Stimulated activated CD4-positive, alpha-beta T cell treated with anti-CD3 and anti-CD28 coated beads, Interleukin-4, amount 100 ng/mL, for 48 hours (primary cell): ENCODE measurements around the gene ZNF484.
A peak's percentile ranks its signal among the peaks of the same experiment; 100 is the strongest.
"Not testable (repeated sequence)": the region's sequence is repeated elsewhere in the genome, so short reads cannot be mapped to it uniquely, and the experiment has no call there.

Source experiments
- DNase-seq, 2 donors: peaks; one replicate each; pipeline ENCODE4 v3.0.0-alpha.2; 2020; ENCODE audit warnings: low read depth in 2 of 2

The ZNF484 gene

DNA sequence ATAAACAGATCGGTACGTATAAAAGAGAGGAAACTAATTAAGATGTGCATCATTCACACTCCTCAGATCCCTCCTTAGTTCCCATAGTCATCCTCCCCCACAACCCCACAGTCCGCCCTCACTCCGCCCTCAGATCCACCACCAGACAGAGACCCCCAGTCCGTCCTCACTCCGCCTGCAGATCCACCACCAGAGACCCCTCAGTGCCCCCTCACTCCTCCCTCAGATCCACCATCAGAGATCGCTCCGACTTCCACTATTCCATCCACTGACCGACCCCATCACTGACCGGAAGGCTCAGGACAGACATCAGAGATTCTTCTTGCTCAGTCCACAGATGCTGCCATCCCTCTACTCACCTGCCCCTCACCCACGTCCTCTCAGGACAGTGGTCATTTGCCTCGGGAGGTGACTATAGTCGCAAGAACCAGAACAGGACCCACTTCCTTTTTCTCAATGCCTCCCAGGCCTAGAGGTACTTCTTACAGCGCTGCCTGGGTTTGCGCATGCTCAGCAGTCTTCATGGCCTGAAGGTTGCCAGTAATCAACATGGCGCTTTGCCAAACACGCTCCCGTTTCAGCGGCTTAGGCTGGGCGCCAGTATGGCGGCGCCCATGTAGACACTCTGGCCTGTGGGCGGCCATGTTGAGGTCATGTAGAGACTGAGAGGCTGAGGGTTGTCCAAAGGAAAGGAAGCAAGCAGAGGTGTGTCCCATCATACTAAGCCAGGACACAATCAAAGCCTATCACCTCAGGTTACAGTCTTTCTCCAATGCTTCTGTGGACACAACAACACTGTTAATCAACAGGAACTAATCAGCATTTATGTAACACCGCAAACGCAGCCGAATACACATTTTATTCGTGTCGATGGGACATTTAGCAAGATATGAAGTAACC lies at the start of gene ZNF484:
ZNF484 (minus strand) TSS at position 508 of the 900 bp plus-strand sequence. CDS start 3,009 bp downstream, outside the sequence.
- DNase-seq = peak; percentile 93 to 97

DNA sequence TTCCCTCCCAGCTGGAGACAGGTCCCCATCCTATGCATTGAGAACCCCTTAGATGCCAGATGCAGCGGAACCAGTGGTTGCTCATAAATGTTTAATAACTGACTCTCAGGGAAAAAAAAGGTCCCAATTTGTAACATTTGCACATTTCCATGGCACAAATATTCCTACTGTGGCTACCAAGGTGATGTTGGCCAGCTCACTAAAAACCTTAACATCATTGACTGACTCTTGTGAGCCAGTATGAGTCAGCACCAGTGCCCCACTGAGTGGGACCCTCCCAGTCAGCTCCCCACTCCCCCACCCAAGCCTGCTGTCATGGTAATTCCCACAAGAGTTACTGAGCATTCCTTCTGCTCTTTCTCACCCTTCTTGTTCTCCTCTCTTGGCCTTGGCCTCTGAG lies 42.6 kb upstream of the ZNF484 start:
- DNase-seq = no peak

DNA sequence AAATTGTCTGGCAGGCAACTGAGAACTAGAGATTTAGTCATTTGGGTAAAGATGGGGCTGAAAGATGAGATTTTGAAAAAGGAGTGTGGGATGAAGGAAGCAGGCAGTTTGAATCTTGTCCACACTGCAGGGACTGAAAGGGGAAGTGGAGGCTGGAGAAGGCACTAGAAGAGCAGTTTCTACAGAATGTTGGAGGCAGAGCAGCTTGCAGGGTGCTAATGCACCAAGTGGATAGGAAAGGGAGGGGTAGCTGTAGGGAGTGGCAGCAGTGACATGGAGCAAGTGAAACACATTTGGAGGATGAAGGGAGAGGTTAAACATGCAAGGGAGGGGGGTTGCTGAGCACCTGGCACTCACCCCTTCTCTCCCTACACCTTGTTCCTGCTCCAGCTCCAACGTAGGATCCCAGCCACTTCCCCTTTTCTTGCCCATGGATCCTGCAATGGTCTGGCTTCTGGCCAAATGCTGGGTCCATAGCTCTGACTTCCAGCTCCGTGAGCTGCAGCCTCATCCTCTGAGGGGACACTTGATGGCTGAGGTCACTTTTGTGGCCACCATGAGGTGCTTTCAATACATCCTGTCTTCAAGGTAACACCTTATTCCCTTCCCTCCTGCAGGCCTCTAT lies 39.5 kb upstream of the ZNF484 start:
- no peak for DNase-seq

DNA sequence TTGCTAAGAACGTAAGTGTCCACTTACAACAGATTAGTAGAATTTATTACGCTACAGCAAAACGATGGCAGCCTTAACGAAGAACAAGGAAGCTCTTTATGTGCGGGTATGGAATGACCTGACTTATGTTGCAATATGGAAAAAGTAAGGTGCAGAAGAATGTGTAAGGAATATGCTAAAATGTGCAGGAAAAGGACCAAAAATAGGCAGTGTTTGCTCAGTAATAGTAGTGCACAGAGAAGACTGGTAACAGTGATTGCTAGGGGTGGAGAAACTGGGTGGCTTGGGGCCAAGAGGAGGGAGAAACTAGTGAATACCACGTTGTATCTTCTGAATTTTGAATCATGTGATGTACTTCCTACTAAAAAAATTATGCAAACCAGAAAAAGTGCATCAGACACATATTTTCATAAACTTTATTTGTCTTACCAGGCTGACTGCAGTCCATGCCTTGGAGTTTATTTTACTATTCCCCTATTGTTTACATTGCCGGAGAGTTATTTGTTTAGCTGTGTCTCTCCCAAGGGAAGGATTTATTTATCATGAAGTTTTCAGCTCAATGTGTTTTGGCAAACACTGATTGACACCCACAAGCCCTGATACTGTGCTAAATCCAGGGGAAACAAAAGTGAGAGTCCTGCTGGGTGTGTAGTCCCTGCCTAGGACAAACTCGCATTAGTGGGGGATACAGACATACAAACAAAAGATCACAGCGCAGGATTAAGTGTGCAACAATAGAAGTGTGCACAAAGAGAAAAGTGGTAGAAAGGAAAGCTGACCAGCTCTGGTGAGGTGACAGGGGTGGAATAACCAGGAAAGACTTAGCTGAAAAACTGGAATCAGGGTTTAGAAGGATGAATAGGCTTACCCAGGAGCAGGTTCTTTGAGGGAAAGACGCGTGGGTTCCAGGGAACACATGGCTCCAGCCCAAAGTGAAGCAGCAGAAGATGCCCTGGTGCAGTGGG lies 34.0 kb upstream of the ZNF484 start:
- DNase-seq = no peak

DNA sequence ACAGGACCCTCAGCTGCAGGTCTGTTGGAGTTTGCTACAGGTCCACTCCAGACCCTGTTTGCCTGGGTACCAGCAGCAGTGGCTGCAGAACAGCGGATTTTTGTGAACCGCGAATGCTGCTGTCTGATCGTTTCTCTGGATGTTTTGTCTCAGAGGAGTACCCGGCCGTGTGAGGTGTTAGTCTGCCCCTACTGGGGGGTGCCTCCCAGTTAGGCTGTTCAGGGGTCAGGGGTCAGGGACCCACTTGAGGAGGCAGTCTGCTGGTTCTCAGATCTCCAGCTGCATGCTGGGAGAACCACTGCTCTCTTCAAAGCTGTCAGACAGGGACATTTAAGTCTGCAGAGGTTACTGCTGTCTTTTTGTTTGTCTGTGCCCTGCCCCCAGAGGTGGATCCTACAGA lies 27.3 kb upstream of the ZNF484 start:
- not testable (repeated sequence) for DNase-seq

DNA sequence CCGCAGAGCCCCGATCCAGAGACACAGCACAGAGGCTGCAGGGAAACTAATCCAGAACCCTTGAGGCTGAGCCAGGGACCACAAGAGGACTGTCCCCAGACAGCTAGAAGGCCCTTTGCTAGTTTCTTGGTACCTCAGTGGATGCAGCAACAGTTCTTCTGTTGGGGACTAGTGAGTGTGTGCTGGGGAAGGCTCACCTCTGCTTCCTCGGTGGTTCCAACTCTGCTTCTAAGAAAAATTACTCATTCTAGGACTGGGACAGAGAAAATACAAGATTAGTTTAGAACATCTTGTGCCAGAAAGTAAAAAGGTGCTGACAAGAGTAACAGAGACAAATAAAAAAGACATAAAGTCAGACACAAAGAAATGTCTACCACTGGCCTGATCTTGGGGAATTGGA lies 19.5 kb upstream of the ZNF484 start:
- DNase-seq = no peak

DNA sequence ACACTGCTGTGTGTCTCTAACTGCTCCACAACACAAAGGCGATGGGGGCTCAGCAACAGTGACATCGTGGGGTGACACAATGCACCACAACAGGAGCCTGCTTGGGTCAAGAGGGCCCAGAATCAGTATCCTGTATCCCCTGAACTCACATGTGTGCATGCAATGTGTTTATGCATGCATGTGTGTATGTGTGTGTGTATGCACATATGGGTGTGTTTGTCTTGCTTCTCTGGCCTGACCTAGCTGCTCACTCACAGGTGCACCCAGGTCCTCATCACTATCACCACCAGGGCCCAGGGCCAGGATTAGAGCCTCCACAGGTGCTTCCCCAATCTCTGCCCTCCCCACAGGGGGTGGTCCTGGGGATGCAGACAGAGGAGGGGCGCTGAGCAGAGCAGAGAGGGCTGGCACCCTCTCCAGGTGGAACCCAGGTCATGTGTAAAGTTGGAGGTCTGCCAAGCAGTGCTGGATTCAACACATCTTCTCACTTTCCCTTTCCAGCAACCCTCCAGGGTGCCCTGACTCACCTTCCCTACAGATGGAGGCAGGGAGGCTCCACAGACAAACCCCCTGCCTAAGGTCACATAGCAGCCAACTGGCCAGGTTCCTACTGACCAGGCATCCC lies 18.1 kb upstream of the ZNF484 start:
- DNase-seq = no peak

DNA sequence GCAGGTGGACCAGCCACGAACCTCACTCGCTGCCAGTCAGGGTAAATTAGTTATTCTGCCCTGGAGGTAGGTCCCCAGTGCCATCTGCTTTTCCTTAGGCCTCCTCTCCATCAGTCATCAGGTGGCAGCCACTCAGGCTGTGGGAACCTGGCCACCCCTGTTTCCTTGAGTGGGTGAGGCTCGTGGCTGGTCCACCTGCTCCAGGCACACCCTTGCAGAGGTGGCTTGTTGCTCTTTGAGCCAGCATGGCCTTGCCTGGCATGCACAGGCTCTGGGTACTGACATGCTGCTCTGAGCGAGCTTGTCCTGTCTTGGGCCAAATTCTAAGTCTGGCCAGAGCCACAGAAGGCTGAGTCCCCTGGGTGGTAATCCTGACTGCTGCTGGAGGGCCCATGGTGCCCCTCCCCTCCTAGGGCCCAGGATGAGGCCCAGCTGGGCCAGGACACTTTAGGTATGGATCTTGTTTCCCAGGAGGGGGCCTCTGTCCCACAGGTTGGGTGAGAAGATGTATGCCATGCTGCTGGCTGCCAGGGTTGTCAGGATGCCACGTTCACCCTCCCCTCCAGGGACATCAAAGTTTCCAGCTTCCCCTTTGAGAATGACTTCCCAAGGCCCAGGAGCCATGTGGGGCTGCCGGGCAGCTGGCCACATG lies 17.0 kb upstream of the ZNF484 start:
- DNase-seq = no peak

DNA sequence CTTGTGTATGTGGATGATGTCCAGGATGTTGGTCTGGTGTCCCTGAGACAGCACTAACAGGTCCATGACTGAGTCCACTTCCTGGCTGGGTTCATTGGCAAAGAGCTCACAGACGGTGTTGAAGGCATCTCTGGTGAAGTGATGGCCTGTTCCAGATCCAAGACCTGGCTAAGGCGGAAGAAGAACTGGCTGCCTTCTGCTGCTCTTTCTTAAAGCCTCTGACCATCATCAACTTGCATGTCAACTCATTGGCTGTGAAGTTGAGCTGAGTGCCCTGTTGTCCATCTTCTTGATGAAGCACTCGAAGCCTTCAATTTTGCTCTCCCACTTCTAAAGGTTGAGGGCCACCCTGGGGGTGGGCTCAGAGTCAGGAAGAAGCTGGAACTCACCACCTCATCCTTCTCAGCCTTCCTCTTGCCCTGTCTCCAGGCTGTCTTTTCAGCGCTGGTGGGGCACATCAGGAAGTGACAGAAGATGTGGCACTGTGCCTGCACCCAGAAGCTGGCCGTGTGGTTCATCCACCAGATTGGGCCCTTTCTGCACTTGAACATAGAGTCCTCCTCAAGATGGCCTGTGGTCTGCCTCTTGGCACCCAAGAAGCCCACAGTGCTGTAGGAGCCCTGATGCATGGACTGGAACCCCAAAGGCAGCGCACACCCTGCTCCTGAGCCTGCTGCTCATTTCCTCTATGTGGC lies 16.2 kb upstream of the ZNF484 start:
- DNase-seq = not testable (repeated sequence)

DNA sequence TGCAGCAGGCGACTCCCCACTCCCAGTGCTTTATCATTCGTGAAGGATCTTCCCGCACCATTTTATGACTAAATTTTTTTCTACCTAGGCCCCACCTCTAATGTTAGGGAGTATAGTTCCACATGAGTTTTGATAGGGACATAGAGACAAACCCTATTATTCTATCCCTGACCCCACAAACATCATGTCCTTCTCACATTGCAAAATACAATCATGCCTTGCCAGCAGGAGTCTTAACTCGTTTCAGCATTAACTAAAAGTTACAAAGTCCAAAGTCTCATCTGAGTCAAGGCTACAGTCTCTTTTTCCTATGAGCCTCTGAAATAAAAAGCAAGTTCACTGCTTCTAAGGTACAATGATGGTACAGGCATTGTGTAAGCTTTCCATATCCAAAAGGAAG lies 14.4 kb upstream of the ZNF484 start:
- DNase-seq = not testable (repeated sequence)

DNA sequence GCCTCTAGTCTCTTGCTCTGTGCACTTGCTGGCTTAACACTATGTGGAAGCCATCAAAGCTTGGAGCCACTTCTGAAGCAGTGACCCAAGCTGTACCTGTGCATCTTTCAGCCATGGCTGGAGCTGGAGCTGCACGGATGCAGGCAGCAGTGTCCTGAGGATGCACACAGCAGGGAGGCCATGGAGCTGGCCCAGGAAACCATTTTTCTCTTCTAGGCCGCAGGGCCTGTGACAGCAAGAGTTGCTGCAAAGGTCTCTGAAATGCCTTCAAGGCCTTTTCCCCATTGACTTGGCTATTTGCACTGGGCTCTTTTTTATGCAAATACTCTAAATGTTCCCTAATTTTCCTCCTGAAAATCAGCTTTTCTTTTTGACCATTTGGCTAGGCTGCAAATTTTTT lies 12.9 kb upstream of the ZNF484 start:
- no peak for DNase-seq

DNA sequence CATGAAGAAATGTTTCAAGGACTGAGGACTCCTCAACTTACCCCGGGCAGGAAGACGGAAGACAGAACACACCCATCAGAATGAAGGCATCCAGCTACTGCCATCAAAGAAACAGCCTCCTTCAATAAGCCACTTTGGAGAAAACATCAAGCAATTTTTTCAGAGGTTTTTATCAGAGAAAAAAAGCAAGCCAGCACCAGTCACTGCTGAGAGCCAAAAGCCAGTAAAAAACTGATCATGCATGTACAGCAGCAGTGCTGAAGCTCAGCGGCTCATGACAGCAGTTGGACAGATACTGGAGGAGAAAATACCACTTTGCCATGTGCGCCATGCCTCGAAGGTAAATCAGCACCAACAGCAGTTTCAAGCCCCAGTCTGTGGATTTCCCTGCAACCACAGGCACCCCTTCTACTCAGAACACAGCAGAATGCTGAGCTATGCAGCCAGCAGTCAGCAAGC lies 10.1 kb upstream of the ZNF484 start:
- no peak for DNase-seq

DNA sequence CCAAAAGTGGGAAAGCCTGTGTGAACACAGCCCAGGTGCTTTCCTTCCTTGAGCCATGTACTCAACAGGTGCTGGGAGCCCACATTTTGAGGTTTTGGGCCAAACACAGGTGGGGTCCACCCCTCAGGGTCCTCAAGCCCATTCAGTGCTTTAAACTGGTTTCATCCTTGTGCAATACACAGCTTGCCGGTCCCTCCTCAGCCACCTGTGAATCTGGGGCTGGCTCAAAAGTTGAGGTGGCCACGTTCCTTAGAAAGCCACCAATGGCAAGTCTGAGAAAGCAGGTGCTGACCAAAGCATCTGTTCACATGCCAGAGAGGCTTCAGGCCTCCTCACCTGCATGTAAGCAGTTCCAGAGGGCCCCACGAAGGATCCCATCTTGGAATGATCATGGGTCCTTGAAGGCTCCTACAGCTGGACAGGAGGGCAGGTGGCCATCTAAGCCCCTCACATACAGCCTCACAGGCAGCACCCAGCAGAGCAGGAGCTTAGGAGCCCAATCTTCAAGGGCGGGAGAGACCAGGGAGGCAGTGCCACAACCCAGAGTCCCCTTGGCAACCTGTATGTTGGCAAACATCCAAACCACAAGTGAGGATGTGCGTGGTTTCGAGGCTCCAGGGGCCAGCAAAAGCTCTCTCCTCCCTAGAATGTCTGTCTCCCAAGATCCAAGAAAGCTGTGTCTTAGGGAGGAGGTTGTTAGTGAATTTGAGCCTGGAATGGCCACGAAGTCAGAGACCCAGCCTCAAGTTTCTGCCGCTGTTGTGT lies 9.2 kb upstream of the ZNF484 start:
- not testable (repeated sequence) for DNase-seq

DNA sequence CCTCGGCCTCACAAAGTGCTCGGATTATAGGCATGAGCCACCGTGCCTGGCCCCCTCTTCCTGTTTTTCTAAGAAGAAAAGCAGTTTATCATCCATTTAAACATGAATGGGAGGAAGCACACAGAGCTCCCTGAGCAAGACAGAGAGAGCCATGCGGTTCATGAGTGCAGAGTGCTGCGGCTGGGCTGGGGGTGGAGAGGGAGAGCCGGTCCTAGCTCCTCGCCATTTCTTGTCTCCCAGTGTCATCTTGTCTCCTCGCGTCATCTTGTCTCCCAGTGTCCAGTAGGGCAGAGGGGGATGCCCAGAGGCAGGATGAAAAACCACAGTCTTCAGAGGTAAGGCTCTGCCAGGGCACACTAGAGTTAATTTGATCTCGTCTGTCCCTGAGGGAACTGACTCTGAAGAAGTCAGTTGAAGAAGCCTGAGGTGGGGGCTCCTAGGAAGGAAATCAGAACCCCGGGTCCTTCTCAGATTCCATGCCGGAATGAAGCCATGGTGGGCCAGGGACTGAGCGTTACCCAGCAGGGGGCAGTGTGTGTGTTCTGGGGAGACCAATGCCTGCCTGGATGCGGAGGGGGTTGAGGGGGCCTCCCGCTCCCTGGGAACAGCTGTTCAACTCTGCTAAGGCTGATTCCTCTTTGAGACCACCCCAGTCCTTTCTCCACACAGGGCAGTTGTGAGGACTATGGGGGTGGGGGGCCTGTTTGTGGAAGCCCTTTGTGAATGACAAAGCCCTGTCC lies 6.0 kb upstream of the ZNF484 start:
- DNase-seq = not testable (repeated sequence)

DNA sequence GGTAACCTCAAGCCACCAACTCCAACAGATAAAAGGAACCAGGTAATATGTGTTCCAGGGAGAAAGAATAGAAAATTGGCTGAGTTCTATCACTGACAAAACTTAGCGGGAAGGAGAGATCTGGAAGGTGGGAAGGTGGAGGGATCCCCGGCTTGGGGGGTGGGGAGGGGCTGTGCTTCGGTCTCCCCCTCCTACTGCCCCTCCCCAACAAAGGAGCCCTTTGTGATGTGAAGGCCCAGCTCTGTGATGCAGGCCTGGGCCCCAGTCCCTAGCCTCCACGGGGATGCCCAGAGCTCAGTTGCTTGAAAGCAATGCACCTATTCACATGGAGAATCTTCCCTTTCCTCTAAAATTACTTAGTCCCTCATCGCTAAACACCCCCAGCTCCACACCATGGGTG lies 4.4 kb upstream of the ZNF484 start:
- DNase-seq = no peak

DNA sequence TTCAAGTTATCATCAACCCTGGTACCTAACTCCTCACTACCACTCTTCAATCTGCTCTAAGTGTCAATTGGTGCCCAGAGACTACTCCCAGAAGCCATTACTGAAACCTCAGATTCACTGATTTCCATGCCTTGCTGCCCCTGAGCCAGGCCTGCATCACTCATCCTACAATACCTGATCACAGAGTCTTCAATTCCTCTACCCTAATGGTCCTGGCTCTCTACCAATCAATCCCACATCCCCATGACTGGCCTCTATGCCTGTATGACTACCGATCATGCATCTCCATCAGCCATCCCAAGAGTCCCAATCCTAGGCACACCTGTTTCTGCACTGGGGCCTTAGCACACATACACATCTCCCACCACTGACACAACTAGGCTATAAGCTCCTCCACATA lies 2.5 kb downstream of the ZNF484 start:
- DNase-seq = no peak

DNA sequence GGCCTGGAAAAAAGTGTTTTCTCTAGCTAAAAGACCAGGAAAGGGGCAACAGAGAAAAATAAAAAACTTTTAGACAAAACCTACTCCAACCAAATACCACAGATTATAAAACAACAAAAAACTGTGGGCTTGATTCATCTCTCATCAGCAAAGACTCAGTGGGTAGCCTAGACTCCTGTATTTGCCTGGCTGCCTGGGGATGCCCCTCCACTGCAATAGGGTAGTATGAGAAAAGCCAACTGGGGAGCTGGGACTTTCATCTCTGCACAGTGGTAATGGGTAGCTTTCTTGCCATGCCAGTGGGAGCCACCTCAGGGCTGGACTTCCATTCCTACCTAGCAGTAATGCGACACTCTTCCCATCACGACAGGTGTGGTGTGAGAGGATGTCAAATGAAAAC lies 7.5 kb downstream of the ZNF484 start:
- no peak for DNase-seq

DNA sequence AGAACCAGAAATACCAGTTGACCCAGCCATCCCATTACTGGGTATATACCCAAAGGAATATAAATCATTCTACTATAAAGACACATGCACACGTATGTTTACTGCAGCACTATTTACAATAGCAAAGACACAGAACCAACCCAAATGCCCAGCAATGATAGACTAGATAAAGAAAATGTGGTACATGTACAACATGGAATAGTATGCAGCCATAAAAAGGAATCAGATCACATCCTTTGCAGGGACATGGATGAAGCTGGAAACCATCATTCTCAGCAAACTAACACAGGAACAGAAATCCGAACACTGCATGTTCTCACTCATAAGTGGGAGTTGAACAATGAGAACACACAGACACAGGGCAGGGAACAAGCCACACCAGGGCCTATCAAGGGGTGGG lies 11.2 kb downstream of the ZNF484 start:
- not testable (repeated sequence) for DNase-seq

DNA sequence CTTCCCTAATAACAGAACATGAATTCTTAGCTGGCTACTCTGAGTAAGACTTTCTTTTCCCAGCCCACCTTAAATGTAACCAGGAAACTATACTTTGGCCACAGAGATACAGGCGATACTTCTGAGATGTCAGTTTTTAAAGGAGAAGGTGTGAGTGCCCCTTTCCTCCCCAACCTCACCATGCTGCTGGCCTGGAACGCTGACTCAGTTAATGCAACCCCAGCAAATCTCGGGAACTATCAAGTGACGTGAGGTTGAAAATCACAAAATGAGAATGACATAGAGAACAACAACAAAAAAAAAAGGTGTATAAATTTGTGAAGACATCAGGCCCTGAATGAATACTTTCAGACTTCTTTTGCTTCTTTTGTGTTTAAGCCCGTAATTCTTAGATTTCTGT lies 13.7 kb downstream of the ZNF484 start:
- DNase-seq = no peak
